Lung (tissue), 12 donors: Measurements from ENCODE around the gene GJB3. TPM values are rescaled to one million over a fixed set of nuclear protein-coding genes. Genes with fewer than 3 reads are reported as not detected.

ENCODE experiments used
- ATAC-seq: fragments of 200-7000 bp; cut with Tn5 transposase; one replicate; pipeline ENCODE4 v1.9.1; 2020; ENCODE audit warnings: moderate number of reproducible peaks; ENCODE audit not compliant: insufficient read depth, low FRiP score
- DNase-seq, 3 donors: peaks; one replicate each; pipeline ENCODE4 v3.0.0-alpha.2; 2013 to 2017
- H3K27ac ChIP-seq, 2 donors: one replicate each; pipeline ENCODE4 v1.5.1; 2013; ENCODE audit warnings: mild to moderate bottlenecking in 2 of 2, moderate library complexity in 2 of 2, control low read depth in 1 of 2, inconsistent platforms in 1 of 2, low read depth in 1 of 2, low read length in 1 of 2
- H3K27me3 ChIP-seq, 3 donors: one replicate each; pipeline ENCODE4 v1.5.1; 2013; ENCODE audit warnings: low read length in 2 of 3; ENCODE audit not compliant: control insufficient read depth in 3 of 3, insufficient read depth in 3 of 3
- H3K36me3 ChIP-seq, 4 donors: one replicate each; pipeline ENCODE4 v1.5.1; 2013; ENCODE audit warnings: low read length in 4 of 4, mild to moderate bottlenecking in 1 of 4, moderate library complexity in 1 of 4; ENCODE audit not compliant: control insufficient read depth in 4 of 4, insufficient read depth in 4 of 4
- H3K4me1 ChIP-seq, 5 donors: one replicate each; pipeline ENCODE4 v1.5.1; 2013; ENCODE audit warnings: low read length in 5 of 5, mild to moderate bottlenecking in 2 of 5, moderate library complexity in 1 of 5; ENCODE audit not compliant: control insufficient read depth in 5 of 5, insufficient read depth in 5 of 5
- H3K4me3 ChIP-seq: one replicate; pipeline ENCODE4 v1.5.1; 2013; ENCODE audit warnings: mild to moderate bottlenecking, control low read depth, moderate library complexity
- H3K9ac ChIP-seq, 2 donors: one replicate each; pipeline ENCODE4 v1.5.1; 2013; ENCODE audit warnings: low read length in 2 of 2, control low read depth in 1 of 2; ENCODE audit not compliant: insufficient read depth in 1 of 2
- H3K9me3 ChIP-seq, 4 donors: one replicate each; pipeline ENCODE4 v1.5.1; 2013; ENCODE audit warnings: low read length in 3 of 4, mild to moderate bottlenecking in 1 of 4, moderate library complexity in 1 of 4; ENCODE audit not compliant: control insufficient read depth in 4 of 4, insufficient read depth in 3 of 4
- WGBS, 2 donors: extraction: QIAGEN DNeasy Blood & Tissue Kit; methylation state at CpG; one replicate each; pipeline ENCODE4 v1.1.7; 2013; 5-methylcytosine and 5-hydroxymethylcytosine counted together
- polyA plus RNA-seq, 2 donors: library from polyadenylated mRNA; stranded (reverse); fragments of 200-250 nt; gene quantifications; one replicate each; pipeline ENCODE4 v1.2.1, GENCODE V29; 2013
- total RNA-seq, 2 donors: library from RNA; depleted of rRNA in 1 of 2; stranded (reverse); fragments of >200 nt in 1 of 2; gene quantifications; one replicate each; pipeline ENCODE4 v1.2.1, GENCODE V29; 2014 to 2021
- TF ChIP-seq, protein P1 (sequence below): IDR thresholded peaks from 2 replicates; pipeline ENCODE4 v1.5.1; 2012; ENCODE audit warnings: mild to moderate bottlenecking; ENCODE audit errors: control extremely low read depth, extremely low read depth
- donor health status: control.
- donor health status: control.
- donor health status: Bipolar disorder and iron deficiency.
- donor health status: healthy.
- donor health status: DM: yes; HTN: yes; CAD: no.

GJB3 gene
- total and polyA plus RNA-seq, 4 donors, result 0.51 to 2.5 (median 0.65) TPM

DNA sequence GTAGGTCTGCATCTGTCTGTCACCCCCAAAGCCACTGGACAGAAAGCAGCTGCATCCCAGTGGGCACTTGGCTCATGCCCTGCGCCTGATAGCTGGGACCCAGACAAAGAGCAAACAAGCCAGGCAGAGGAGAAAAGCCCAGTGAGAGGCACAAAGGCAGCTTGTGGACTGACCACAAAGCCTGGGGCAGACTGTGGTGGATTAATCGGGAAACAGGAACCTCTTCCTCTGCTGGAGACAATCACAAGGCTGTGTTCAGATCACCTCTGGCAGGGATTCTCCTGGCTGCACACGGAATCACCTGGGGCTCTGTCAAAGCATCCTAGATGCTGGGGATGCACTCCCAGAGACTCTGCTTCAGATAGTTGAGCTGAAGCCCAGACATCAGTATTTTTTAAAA lies 41.4 kb upstream of the GJB3 start:
- no peak overlapping the region for H3K4me3 ChIP-seq
- no peak for ATAC-seq
- H3K27me3 ChIP-seq, result peaks cover 0 to 4% (median 2%) of the 10 kb centered on the region in 3 donors
- TF ChIP-seq, protein P1, sequence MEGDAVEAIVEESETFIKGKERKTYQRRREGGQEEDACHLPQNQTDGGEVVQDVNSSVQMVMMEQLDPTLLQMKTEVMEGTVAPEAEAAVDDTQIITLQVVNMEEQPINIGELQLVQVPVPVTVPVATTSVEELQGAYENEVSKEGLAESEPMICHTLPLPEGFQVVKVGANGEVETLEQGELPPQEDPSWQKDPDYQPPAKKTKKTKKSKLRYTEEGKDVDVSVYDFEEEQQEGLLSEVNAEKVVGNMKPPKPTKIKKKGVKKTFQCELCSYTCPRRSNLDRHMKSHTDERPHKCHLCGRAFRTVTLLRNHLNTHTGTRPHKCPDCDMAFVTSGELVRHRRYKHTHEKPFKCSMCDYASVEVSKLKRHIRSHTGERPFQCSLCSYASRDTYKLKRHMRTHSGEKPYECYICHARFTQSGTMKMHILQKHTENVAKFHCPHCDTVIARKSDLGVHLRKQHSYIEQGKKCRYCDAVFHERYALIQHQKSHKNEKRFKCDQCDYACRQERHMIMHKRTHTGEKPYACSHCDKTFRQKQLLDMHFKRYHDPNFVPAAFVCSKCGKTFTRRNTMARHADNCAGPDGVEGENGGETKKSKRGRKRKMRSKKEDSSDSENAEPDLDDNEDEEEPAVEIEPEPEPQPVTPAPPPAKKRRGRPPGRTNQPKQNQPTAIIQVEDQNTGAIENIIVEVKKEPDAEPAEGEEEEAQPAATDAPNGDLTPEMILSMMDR, result no peak
- WGBS, 2 donors, result 59 to 63% methylated on average over 3 of the region's 3 CpGs
- no peaks in the 10 kb centered on the region for H3K9me3 ChIP-seq
- no peak overlapping the region for H3K9ac ChIP-seq
- H3K4me1 ChIP-seq, result no peaks in the 10 kb centered on the region
- no peak overlapping the region for H3K27ac ChIP-seq
- DNase-seq, result no peak
- no peaks in the 10 kb centered on the region for H3K36me3 ChIP-seq

DNA sequence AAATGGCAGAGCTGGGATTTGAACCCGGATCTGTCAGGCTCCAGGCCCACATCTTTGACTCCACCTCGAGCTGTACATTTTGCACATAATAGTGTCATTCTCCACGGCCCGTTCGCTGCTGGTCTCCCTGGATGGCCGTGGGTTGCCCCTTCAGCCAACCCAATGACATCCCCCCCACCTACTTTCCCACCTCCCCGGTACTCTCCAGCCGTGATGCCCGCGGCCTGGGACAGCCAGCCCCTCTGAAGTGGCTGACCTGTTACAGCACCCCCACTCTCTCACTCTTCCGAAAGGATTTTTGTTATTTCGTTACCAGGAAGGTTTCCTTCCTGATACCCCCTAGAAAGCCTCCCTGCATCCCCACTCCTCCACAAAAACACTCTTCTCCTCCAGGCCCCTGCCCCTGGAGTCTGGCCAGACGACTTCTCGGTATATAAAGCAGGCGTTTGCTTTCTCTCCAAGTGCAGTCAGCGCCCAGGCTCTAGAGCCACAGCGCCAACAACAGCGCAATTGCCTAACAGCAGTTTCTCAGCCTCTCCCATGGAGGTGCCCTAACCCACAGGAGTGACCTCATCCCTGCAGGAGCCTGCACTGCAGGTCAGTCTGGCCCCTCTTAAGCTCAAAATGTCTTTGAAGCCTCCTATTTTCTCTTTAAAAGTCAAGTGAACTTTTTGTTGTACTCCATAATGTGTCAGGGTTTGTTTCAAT lies 40.7 kb upstream of the GJB3 start:
- no peaks in the 10 kb centered on the region for H3K36me3 ChIP-seq
- no peaks in the 10 kb centered on the region for H3K9me3 ChIP-seq
- peaks cover 0 to 4% (median under 1%) of the 10 kb centered on the region in 3 donors for H3K27me3 ChIP-seq
- H3K9ac ChIP-seq, result no peak overlapping the region
- no peak for ATAC-seq
- no peak overlapping the region for H3K27ac ChIP-seq
- DNase-seq, result peak; percentile 2 to 32 (median 29)
- TF ChIP-seq, protein P1, result no peak
- H3K4me3 ChIP-seq, result no peak overlapping the region
- WGBS, 2 donors, result 45 to 57% methylated on average over 18 of the region's 18 CpGs
- H3K4me1 ChIP-seq, result no peaks in the 10 kb centered on the region

DNA sequence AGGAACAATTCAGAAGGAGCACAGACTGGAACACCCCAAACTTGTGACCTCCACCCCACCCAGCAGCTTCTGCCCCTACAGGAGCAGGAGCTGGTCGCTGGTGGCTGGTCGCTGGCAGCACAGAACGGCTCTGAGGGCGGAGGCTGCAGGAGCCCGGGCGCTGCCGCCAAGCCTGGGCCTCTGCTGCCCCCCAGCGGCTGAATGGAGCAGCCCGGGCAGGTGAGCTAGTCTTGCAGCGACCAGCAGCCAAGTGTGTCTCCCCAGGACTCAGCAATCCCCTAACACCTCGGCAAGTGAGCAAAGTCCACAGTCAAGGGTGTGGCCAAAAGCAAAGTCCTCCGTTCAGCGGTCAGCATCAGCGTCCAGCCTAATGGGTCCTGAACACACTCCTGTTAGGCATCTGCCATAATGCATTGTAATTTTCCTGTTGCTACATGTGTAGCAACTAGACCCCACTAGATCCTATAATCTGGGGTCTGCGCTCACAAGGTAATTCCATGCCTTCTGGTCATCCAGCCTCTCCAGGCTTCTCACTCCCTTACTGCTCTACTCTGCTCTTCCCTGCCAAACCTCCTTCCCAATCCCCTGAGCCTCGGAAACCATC lies 38.2 kb upstream of the GJB3 start:
- peaks cover 0 to 2% (median 0%) of the 10 kb centered on the region in 3 donors for H3K27me3 ChIP-seq
- H3K36me3 ChIP-seq, result no peaks in the 10 kb centered on the region
- no peak overlapping the region for H3K9ac ChIP-seq
- DNase-seq (peak; percentile 47 to 73 (median 66)), ATAC-seq (peak; percentile 76)
- H3K4me3 ChIP-seq, result no peak overlapping the region
- no peaks in the 10 kb centered on the region for H3K9me3 ChIP-seq
- TF ChIP-seq, protein P1, result peak; percentile 87
- H3K4me1 ChIP-seq, result no peaks in the 10 kb centered on the region
- no peak overlapping the region for H3K27ac ChIP-seq
- 13 to 16% methylated on average over 16 of the region's 16 CpGs for WGBS, 2 donors
